Transverse colon (tissue), 3 donors: ENCODE data around the gene BCL11B.

Experiments
- EP300 ChIP-seq: sonication (generic); formaldehyde crosslinking; IDR thresholded peaks from one replicate; pipeline ENCODE4 v1.6.1; 2017; ENCODE audit warnings: antibody characterized with exemption, low read depth
- TF ChIP-seq, protein P1 (sequence below), 5 experiments: fragments of 200-600 bp in 3 of 5; fragments of 450-650 bp in 2 of 5; sonication (generic) in 3 of 5; IDR thresholded peaks; 1 replicate in 2 of 5; 2 replicates in 3 of 5; pipeline ENCODE4 v1.5.1; 2016 to 2017; ENCODE audit warnings: antibody characterized with exemption in 5 of 5, inconsistent platforms in 3 of 5, mild to moderate bottlenecking in 2 of 5, moderate library complexity in 1 of 5

DNA sequence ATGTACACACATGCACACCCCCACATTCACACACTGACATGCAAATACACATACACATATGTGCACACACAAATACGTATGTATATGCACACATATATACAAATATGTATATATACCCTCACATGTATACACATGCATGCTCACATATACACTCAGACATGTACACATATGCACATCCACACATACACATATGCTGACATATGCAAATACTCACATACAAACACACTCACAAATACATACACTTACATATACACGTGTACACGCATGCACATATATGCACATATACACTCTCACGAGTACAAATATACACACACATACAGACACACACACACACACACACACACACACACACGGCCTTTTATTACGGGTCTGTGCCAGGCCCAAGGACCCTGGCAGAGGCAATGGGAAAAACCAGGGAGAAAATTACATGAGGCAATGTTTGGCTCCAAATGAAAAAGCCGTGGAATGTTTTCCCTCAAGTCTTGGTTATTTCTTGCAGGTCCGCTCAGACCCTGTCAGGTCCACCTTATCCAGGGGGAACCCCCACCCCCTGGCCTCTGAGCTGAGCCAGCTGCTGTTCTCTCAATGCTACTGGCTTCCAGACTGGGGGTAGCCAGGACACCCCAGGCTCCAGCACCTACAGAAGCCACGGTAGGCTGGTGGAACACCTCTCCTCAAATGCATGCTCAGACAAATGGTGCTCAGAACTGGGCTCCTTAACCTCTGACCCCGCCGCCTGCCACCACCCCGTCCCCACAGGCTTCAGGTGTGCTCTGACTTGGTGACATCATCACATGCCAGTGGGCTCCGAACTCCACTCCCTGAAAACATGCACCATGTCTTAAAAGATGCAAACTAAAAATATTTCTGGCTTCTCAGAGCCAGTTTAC, 54.7 kb downstream of the BCL11B start:
- TF ChIP-seq, protein P1, sequence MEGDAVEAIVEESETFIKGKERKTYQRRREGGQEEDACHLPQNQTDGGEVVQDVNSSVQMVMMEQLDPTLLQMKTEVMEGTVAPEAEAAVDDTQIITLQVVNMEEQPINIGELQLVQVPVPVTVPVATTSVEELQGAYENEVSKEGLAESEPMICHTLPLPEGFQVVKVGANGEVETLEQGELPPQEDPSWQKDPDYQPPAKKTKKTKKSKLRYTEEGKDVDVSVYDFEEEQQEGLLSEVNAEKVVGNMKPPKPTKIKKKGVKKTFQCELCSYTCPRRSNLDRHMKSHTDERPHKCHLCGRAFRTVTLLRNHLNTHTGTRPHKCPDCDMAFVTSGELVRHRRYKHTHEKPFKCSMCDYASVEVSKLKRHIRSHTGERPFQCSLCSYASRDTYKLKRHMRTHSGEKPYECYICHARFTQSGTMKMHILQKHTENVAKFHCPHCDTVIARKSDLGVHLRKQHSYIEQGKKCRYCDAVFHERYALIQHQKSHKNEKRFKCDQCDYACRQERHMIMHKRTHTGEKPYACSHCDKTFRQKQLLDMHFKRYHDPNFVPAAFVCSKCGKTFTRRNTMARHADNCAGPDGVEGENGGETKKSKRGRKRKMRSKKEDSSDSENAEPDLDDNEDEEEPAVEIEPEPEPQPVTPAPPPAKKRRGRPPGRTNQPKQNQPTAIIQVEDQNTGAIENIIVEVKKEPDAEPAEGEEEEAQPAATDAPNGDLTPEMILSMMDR (IDR thresholded peaks at IDR 0.05) = no peak
- no peak for TF ChIP-seq EP300
